CD8-positive, alpha-beta memory T cell (primary cell): ENCODE measurements around the gene FAM163A. TPM values are rescaled to one million over a fixed set of nuclear protein-coding genes. Genes with fewer than 3 reads are reported as not detected.

Experiments used
- CTCF ChIA-PET: fragments of 350-600 bp; sonication (Branson Sonifier 250); formaldehyde crosslinking; loops from one replicate; lab custom pipeline; 2021; ENCODE audit warnings: antibody characterized with exemption; lab: Charles Lee
- POLR2A ChIA-PET: fragments of 350-600 bp; sonication (Branson Sonifier 250); formaldehyde crosslinking; loops from one replicate; lab custom pipeline; 2021; ENCODE audit warnings: antibody characterized with exemption; lab: Charles Lee
- DNase-seq, 5 donors: peaks; one replicate each; pipeline versions ENCODE4 v3.0.0 to v3.0.0-alpha.2; 2020 to 2022; ENCODE audit warnings: mixed read lengths in 1 of 5
- H3K27ac ChIP-seq: one replicate; pipeline ENCODE4 v1.7.0; 2013; ENCODE audit warnings: low read depth, mild to moderate bottlenecking, low read length, moderate library complexity
- H3K27me3 ChIP-seq: 2 replicates; pipeline ENCODE4 v1.7.0; 2013; ENCODE audit warnings: low read length, mild to moderate bottlenecking; ENCODE audit not compliant: insufficient read depth, poor library complexity, severe bottlenecking
- H3K36me3 ChIP-seq: 2 replicates; pipeline ENCODE4 v1.7.0; 2013; ENCODE audit warnings: mild to moderate bottlenecking, low read length, moderate library complexity; ENCODE audit not compliant: insufficient read depth
- H3K4me1 ChIP-seq: 2 replicates; pipeline ENCODE4 v1.7.0; 2013; ENCODE audit warnings: mild to moderate bottlenecking, low read length, moderate library complexity; ENCODE audit not compliant: insufficient read depth
- H3K4me3 ChIP-seq: 2 replicates; pipeline ENCODE4 v1.7.0; 2013; ENCODE audit warnings: mild to moderate bottlenecking, low read length
- H3K9me3 ChIP-seq: 2 replicates; pipeline ENCODE4 v1.7.0; 2013; ENCODE audit warnings: mild to moderate bottlenecking, low read length
- H3K27ac Mint-ChIP-seq, 8 donors: one replicate each; pipeline ENCODE4 v1.8.0; 2020 to 2021; ENCODE audit warnings: mixed read lengths in 8 of 8, mild to moderate bottlenecking in 6 of 8, inconsistent platforms in 3 of 8, moderate library complexity in 3 of 8
- H3K27me3 Mint-ChIP-seq, 2 donors: one replicate each; pipeline ENCODE4 v1.8.0; 2020 to 2021; ENCODE audit warnings: mixed read lengths in 2 of 2, mild to moderate bottlenecking in 1 of 2, moderate library complexity in 1 of 2
- H3K36me3 Mint-ChIP-seq, 3 donors: one replicate each; pipeline ENCODE4 v1.8.0; 2020 to 2021; ENCODE audit warnings: mixed read lengths in 3 of 3, inconsistent platforms in 1 of 3, mild to moderate bottlenecking in 1 of 3
- H3K4me1 Mint-ChIP-seq, 3 donors: one replicate each; pipeline ENCODE4 v1.8.0; 2020 to 2021; ENCODE audit warnings: mixed read lengths in 3 of 3, inconsistent platforms in 1 of 3, mild to moderate bottlenecking in 1 of 3
- H3K4me3 Mint-ChIP-seq, 7 donors: one replicate each; pipeline ENCODE4 v1.8.0; 2020 to 2021; ENCODE audit warnings: mixed read lengths in 7 of 7, mild to moderate bottlenecking in 6 of 7, moderate library complexity in 4 of 7, inconsistent platforms in 2 of 7
- H3K9me3 Mint-ChIP-seq, 5 donors: one replicate each; pipeline ENCODE4 v1.8.0; 2020 to 2022; ENCODE audit warnings: mixed read lengths in 5 of 5, mild to moderate bottlenecking in 3 of 5, moderate library complexity in 2 of 5, inconsistent platforms in 1 of 5
- polyA plus RNA-seq: library from polyadenylated mRNA; unstranded; fragments of 300-500 nt; fragmentation: Illumina TruSeq; gene quantifications from one replicate; pipeline ENCODE4 v1.2.3, GENCODE V29; 2021
- total RNA-seq, 2 experiments: library from RNA; stranded (reverse); gene quantifications; one replicate each; pipeline ENCODE4 v1.2.3, GENCODE V29; 2021

FAM163A gene
- total and polyA plus RNA-seq, 3 experiments from 2014 or later = not detected

GRCh38 chr1:179744401-179745130, 1.5 kb downstream of the FAM163A start:
- H3K36me3 Mint-ChIP-seq = no peaks in the 10 kb centered on the region
- peaks cover 0 to 4% (median 2%) of the 10 kb centered on the region in 5 donors for H3K9me3 Mint-ChIP-seq
- H3K4me3 ChIP-seq = no peak overlapping the region
- POLR2A ChIA-PET = no interaction called here
- H3K4me1 Mint-ChIP-seq = peaks cover 9 to 13% (median 10%) of the 10 kb centered on the region in 3 donors
- no peak overlapping the region for H3K27ac ChIP-seq
- peaks cover 37 to 70% of the 10 kb centered on the region in 2 donors for H3K27me3 Mint-ChIP-seq
- H3K36me3 ChIP-seq = no peaks in the 10 kb centered on the region
- no peaks in the 10 kb centered on the region for H3K9me3 ChIP-seq
- DNase-seq = no peak
- CTCF ChIA-PET = no interaction called here
- H3K4me3 Mint-ChIP-seq = peak overlapping the region in 1 of 7 donors; percentile 48
- H3K4me1 ChIP-seq = no peaks in the 10 kb centered on the region
- no peaks in the 10 kb centered on the region for H3K27me3 ChIP-seq
- H3K27ac Mint-ChIP-seq = no peak overlapping the region

- Mint-ChIP-seq H3K4me3 (no peak overlapping the region), H3K27ac (no peak overlapping the region), H3K9me3 (peaks cover 0 to 4% (median 2%) of the 10 kb centered on the region in 5 donors), H3K27me3 (peaks cover 39 to 69% of the 10 kb centered on the region in 2 donors), H3K36me3 (no peaks in the 10 kb centered on the region), H3K4me1 (peaks cover 9 to 13% (median 10%) of the 10 kb centered on the region in 3 donors)
- Histone ChIP-seq H3K9me3 (no peaks in the 10 kb centered on the region), H3K27me3 (no peaks in the 10 kb centered on the region), H3K4me3 (no peak overlapping the region), H3K36me3 (no peaks in the 10 kb centered on the region), H3K27ac (no peak overlapping the region), H3K4me1 (no peaks in the 10 kb centered on the region)
- ChIA-PET POLR2A (no interaction called here), CTCF (no interaction called here)
- DNase-seq = no peak
Observed at GRCh38 chr1:179745131-179745611, 2.1 kb downstream of the FAM163A start.

- ChIA-PET POLR2A (no interaction called here), CTCF (no interaction called here)
- no peaks in the 10 kb centered on the region for H3K36me3 ChIP-seq
- Mint-ChIP-seq H3K4me1 (peaks cover 9 to 13% (median 10%) of the 10 kb centered on the region in 3 donors), H3K9me3 (peaks cover 0 to 4% (median 0%) of the 10 kb centered on the region in 5 donors), H3K4me3 (no peak overlapping the region), H3K27me3 (peaks cover 39 to 69% of the 10 kb centered on the region in 2 donors), H3K36me3 (no peaks in the 10 kb centered on the region), H3K27ac (peak overlapping the region in 1 of 8 donors; percentile 7)
- H3K4me1 ChIP-seq = no peaks in the 10 kb centered on the region
- H3K27ac ChIP-seq = no peak overlapping the region
- no peaks in the 10 kb centered on the region for H3K27me3 ChIP-seq
- H3K4me3 ChIP-seq = no peak overlapping the region
- H3K9me3 ChIP-seq = no peaks in the 10 kb centered on the region
- no peak for DNase-seq
Observed at GRCh38 chr1:179745743-179746142, 2.7 kb downstream of the FAM163A start.

DNA sequence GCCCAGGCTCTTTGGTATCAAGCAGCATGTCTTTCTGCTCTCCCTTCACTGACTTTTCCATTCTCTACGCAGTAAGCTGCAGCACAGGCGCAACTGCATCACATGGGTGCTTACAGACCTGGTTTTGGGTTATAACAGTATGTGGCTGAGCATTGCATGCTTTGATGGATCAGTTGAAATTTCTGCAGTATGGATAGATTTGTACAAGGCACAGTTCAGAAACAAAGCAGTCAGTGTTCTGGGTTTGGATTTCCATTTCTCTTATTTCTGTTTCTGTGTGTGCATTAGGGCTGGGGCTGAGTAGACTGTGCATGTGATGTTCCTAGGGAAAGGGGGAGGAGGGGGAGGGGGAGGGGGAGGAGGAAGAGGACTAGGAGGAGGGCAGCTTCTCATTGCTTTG, 4.5 kb downstream of the FAM163A start:
- Mint-ChIP-seq H3K27me3 (peaks cover 25 to 60% of the 10 kb centered on the region in 2 donors), H3K27ac (no peak overlapping the region), H3K4me3 (no peak overlapping the region), H3K36me3 (peaks cover 0 to 3% (median 0%) of the 10 kb centered on the region in 3 donors), H3K9me3 (peaks cover 0 to 8% (median 2%) of the 10 kb centered on the region in 5 donors), H3K4me1 (peaks cover 3 to 7% (median 4%) of the 10 kb centered on the region in 3 donors)
- POLR2A ChIA-PET = no interaction called here
- Histone ChIP-seq H3K4me1 (no peaks in the 10 kb centered on the region), H3K27ac (no peak overlapping the region), H3K4me3 (no peak overlapping the region), H3K9me3 (no peaks in the 10 kb centered on the region), H3K36me3 (no peaks in the 10 kb centered on the region), H3K27me3 (no peaks in the 10 kb centered on the region)
- CTCF ChIA-PET = no interaction called here
- no peak for DNase-seq

GRCh38 chr1:179748772-179749171, 5.7 kb downstream of the FAM163A start:
- POLR2A ChIA-PET = no interaction called here

DNA sequence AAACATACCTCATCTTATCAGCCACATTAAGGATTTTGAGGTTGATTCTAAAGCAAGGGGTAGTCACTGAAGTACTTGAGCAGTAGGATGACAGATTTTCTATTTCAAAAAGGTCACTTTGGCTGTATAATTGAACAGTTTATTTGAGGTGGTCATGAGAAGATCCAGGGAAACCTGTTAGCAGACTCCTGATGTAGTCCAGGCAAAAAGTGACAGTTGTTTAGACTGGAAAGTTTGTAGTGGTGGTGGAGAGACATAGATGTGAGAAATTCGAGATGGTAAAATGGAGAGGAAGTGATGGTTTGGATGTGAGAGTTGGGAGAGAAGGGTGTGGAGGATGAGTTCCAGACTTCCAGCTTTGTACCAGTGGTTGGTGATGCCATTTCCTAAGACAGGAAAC, 7.5 kb downstream of the FAM163A start:
- no peaks in the 10 kb centered on the region for H3K27me3 ChIP-seq
- CTCF ChIA-PET = no interaction called here
- H3K4me3 ChIP-seq = no peak overlapping the region
- H3K4me1 Mint-ChIP-seq = no peaks in the 10 kb centered on the region
- H3K9me3 ChIP-seq = no peaks in the 10 kb centered on the region
- peaks cover 0 to 3% (median 0%) of the 10 kb centered on the region in 3 donors for H3K36me3 Mint-ChIP-seq
- no peak overlapping the region for H3K27ac Mint-ChIP-seq
- H3K36me3 ChIP-seq = no peaks in the 10 kb centered on the region
- H3K4me1 ChIP-seq = no peaks in the 10 kb centered on the region
- no peak overlapping the region for H3K4me3 Mint-ChIP-seq
- POLR2A ChIA-PET = no interaction called here
- H3K27ac ChIP-seq = no peak overlapping the region
- DNase-seq = no peak
- H3K9me3 Mint-ChIP-seq = peaks cover 0 to 8% (median 2%) of the 10 kb centered on the region in 5 donors
- H3K27me3 Mint-ChIP-seq = peaks cover 16 to 45% of the 10 kb centered on the region in 2 donors

More at GRCh38 chr1:179748772-179749171, 5.7 kb downstream of the FAM163A start:
- H3K36me3 Mint-ChIP-seq = peaks cover 0 to 3% (median 0%) of the 10 kb centered on the region in 3 donors
- H3K36me3 ChIP-seq = no peaks in the 10 kb centered on the region
- no peak overlapping the region for H3K4me3 ChIP-seq
- H3K4me3 Mint-ChIP-seq = no peak overlapping the region
- CTCF ChIA-PET = no interaction called here
- H3K9me3 ChIP-seq = no peaks in the 10 kb centered on the region
- DNase-seq = no peak
- H3K27me3 Mint-ChIP-seq = peaks cover 21 to 55% of the 10 kb centered on the region in 2 donors
- peaks cover 0 to 3% (median 2%) of the 10 kb centered on the region in 3 donors for H3K4me1 Mint-ChIP-seq
- no peaks in the 10 kb centered on the region for H3K4me1 ChIP-seq
- peaks cover 0 to 8% (median 2%) of the 10 kb centered on the region in 5 donors for H3K9me3 Mint-ChIP-seq
- H3K27ac Mint-ChIP-seq = peak overlapping the region in 1 of 8 donors; percentile 2
- H3K27ac ChIP-seq = no peak overlapping the region
- H3K27me3 ChIP-seq = no peaks in the 10 kb centered on the region

GRCh38 chr1:179753061-179753460, 10.0 kb downstream of the FAM163A start:
- no peaks in the 10 kb centered on the region for H3K9me3 ChIP-seq
- Mint-ChIP-seq H3K36me3 (peaks cover 0 to 3% (median 0%) of the 10 kb centered on the region in 3 donors), H3K9me3 (peaks cover 0 to 8% (median 2%) of the 10 kb centered on the region in 5 donors), H3K27ac (no peak overlapping the region), H3K27me3 (peaks cover 7 to 24% of the 10 kb centered on the region in 2 donors), H3K4me3 (no peak overlapping the region), H3K4me1 (no peaks in the 10 kb centered on the region)
- H3K27ac ChIP-seq = no peak overlapping the region
- no peak overlapping the region for H3K4me3 ChIP-seq
- ChIA-PET CTCF (no interaction called here), POLR2A (no interaction called here)
- no peaks in the 10 kb centered on the region for H3K36me3 ChIP-seq
- H3K4me1 ChIP-seq = no peaks in the 10 kb centered on the region
- H3K27me3 ChIP-seq = no peaks in the 10 kb centered on the region
- no peak for DNase-seq

GRCh38 chr1:179754041-179754624, 11.0 kb downstream of the FAM163A start:
- Mint-ChIP-seq H3K36me3 (peaks cover 0 to 3% (median 0%) of the 10 kb centered on the region in 3 donors), H3K27ac (no peak overlapping the region), H3K27me3 (peaks cover 9 to 18% of the 10 kb centered on the region in 2 donors), H3K4me3 (no peak overlapping the region), H3K9me3 (peaks cover 0 to 7% (median 0%) of the 10 kb centered on the region in 5 donors), H3K4me1 (no peaks in the 10 kb centered on the region)
- H3K27ac ChIP-seq = no peak overlapping the region
- ChIA-PET POLR2A (no interaction called here), CTCF (no interaction called here)
- no peaks in the 10 kb centered on the region for H3K36me3 ChIP-seq
- H3K27me3 ChIP-seq = no peaks in the 10 kb centered on the region
- no peak for DNase-seq
- H3K4me1 ChIP-seq = no peaks in the 10 kb centered on the region
- no peak overlapping the region for H3K4me3 ChIP-seq
- no peaks in the 10 kb centered on the region for H3K9me3 ChIP-seq
